Fibroblast of skin of right quadriceps (primary cell): ENCODE measurements around the gene TDRD1.

Experiments
- DNase-seq: peaks from one replicate; pipeline ENCODE4 v3.0.0-alpha.2; 2013

TDRD1 gene

GRCh38 chr10:114234132-114234531, 55.0 kb downstream of the TDRD1 start:
- no peak for DNase-seq

- DNase-seq: no peak
Measured at GRCh38 chr10:114239117-114239993, 60.2 kb downstream of the TDRD1 start, which contains the start of gene VWA2. VWA2 (plus strand) TSS chr10:114239254; CDS start chr10:114248714, 9,460 bp downstream.

- DNase-seq: no peak
Measured at GRCh38 chr10:114239994-114240345, 60.8 kb downstream of the TDRD1 start.

GRCh38 chr10:114242235-114242634, 63.1 kb downstream of the TDRD1 start:
- DNase-seq: no peak

- no peak for DNase-seq
Measured at GRCh38 chr10:114243661-114244060, 64.5 kb downstream of the TDRD1 start.

- no peak for DNase-seq
Measured at GRCh38 chr10:114244126-114244525, 65.0 kb downstream of the TDRD1 start.

GRCh38 chr10:114245121-114245791, 66.1 kb downstream of the TDRD1 start:
- DNase-seq: no peak

GRCh38 chr10:114246679-114247305, 67.6 kb downstream of the TDRD1 start:
- no peak for DNase-seq

- no peak for DNase-seq
Measured at GRCh38 chr10:114250236-114250635, 71.1 kb downstream of the TDRD1 start.

- DNase-seq: no peak
Measured at GRCh38 chr10:114250716-114251115, 71.6 kb downstream of the TDRD1 start.

- DNase-seq: no peak
Measured at GRCh38 chr10:114252092-114252491, 72.9 kb downstream of the TDRD1 start.

- no peak for DNase-seq
Measured at GRCh38 chr10:114252883-114253282, 73.7 kb downstream of the TDRD1 start.

- no peak for DNase-seq
Measured at GRCh38 chr10:114255227-114255626, 76.1 kb downstream of the TDRD1 start.

- DNase-seq: no peak
Measured at GRCh38 chr10:114256008-114256765, 77.0 kb downstream of the TDRD1 start.

- peak; percentile 50 for DNase-seq
Measured at GRCh38 chr10:114256822-114257221, 77.7 kb downstream of the TDRD1 start.

- no peak for DNase-seq
Measured at GRCh38 chr10:114257498-114257897, 78.3 kb downstream of the TDRD1 start.

GRCh38 chr10:114258274-114258840, 79.2 kb downstream of the TDRD1 start:
- no peak for DNase-seq

- DNase-seq: no peak
Measured at GRCh38 chr10:114259824-114260223, 80.7 kb downstream of the TDRD1 start.

GRCh38 chr10:114260366-114260765, 81.2 kb downstream of the TDRD1 start:
- DNase-seq: no peak

GRCh38 chr10:114261076-114261475, 81.9 kb downstream of the TDRD1 start:
- DNase-seq: peak; percentile 54

- no peak for DNase-seq
Measured at GRCh38 chr10:114262496-114262895, 83.3 kb downstream of the TDRD1 start.

- no peak for DNase-seq
Measured at GRCh38 chr10:114265392-114266053, 86.4 kb downstream of the TDRD1 start.
